Central memory CD8-positive, alpha-beta T cell (primary cell): ENCODE data around the gene ECD.

Experiments
- ATAC-seq: fragments of 150-1000 bp; cut with Tn5 transposase; replicated peaks from 2 replicates; pipeline ENCODE4 v1.10.0; 2022; ENCODE audit warnings: mild to moderate bottlenecking, moderate FRiP score, moderate number of reproducible peaks; ENCODE audit not compliant: poor library complexity, severe bottlenecking; ENCODE audit errors: extremely low read depth
- DNase-seq, 2 donors: peaks; one replicate each; pipeline ENCODE4 v3.0.0; 2021; ENCODE audit warnings: low spot score in 2 of 2
- H3K27ac Mint-ChIP-seq: one replicate; pipeline ENCODE4 v1.8.0; 2022; ENCODE audit warnings: low read depth, mild to moderate bottlenecking, moderate library complexity, mixed read lengths
- H3K27me3 Mint-ChIP-seq: one replicate; pipeline ENCODE4 v1.8.0; 2022; ENCODE audit warnings: mixed read lengths
- H3K36me3 Mint-ChIP-seq: one replicate; pipeline ENCODE4 v1.8.0; 2022; ENCODE audit warnings: mild to moderate bottlenecking, moderate library complexity, mixed read lengths; ENCODE audit not compliant: insufficient read depth
- H3K4me1 Mint-ChIP-seq: one replicate; pipeline ENCODE4 v1.8.0; 2022; ENCODE audit warnings: mixed read lengths
- H3K4me3 Mint-ChIP-seq: one replicate; pipeline ENCODE4 v1.8.0; 2022; ENCODE audit warnings: mild to moderate bottlenecking, moderate library complexity, mixed read lengths
- H3K9me3 Mint-ChIP-seq: one replicate; pipeline ENCODE4 v1.8.0; 2022; ENCODE audit warnings: mixed read lengths

Gene ECD

DNA sequence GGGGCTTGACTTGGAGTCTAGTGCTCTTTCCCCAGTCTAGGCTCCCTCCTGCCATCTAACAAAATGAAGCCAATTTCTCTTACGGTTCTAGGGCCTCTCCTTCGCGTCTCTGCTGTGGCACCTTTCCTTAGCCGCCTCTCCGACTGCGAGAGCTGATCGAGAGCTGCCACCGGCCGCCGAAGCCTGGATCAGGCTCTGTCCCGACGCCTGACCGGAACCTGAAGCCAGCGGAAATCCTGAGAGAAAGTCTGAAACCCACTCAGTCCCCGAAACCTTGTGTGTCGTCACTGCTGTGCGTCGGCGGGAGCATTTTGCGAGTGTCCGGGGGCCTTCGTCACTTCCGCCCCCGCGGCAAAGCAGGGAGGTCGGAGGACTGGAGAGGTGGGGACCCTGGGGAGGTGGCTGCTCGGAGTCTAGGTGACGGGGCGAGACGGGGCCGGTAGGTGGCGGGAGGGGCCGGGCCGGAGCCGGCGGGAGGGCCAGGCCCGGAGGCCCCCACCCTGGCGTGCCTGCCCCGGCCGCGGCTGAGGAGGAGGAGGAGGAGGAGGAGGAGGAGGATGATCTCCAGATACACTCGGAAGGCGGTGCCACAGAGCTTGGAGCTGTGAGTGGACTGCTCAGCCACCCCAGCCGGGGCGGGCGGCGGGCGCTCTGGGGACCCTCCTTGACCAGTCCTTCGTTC, at the start of gene ECD, which contains the start of gene FAM149B1:
Gene ECD (minus strand): TSS at position 226 of the 682 bp plus-strand sequence. CDS start 4,071 bp downstream, outside the sequence.
Gene FAM149B1 (plus strand): TSS at position 337 of the 682 bp plus-strand sequence. CDS start 221 bp downstream, at position 558.
- DNase-seq (peak; percentile 80 to 90), ATAC-seq (peak; percentile 92)
- Mint-ChIP-seq H3K36me3 (peaks cover 26% of the 10 kb centered on the region), H3K9me3 (no peaks in the 10 kb centered on the region), H3K27me3 (no peaks in the 10 kb centered on the region), H3K4me3 (peak within 1 kb of the TSS; percentile 93), H3K27ac (peak within 1 kb of the TSS; percentile 100), H3K4me1 (peaks cover 38% of the 10 kb centered on the region)

GRCh38 chr10:73215749-73216148, 47.9 kb upstream of the ECD start:
- no peaks in the 10 kb centered on the region for H3K4me1 Mint-ChIP-seq
- H3K36me3 Mint-ChIP-seq = peaks cover 9% of the 10 kb centered on the region
- no peaks in the 10 kb centered on the region for H3K27me3 Mint-ChIP-seq
- ATAC-seq (no peak), DNase-seq (no peak)
- no peak overlapping the region for H3K27ac Mint-ChIP-seq
- H3K9me3 Mint-ChIP-seq = no peaks in the 10 kb centered on the region
- H3K4me3 Mint-ChIP-seq = no peak overlapping the region

DNA sequence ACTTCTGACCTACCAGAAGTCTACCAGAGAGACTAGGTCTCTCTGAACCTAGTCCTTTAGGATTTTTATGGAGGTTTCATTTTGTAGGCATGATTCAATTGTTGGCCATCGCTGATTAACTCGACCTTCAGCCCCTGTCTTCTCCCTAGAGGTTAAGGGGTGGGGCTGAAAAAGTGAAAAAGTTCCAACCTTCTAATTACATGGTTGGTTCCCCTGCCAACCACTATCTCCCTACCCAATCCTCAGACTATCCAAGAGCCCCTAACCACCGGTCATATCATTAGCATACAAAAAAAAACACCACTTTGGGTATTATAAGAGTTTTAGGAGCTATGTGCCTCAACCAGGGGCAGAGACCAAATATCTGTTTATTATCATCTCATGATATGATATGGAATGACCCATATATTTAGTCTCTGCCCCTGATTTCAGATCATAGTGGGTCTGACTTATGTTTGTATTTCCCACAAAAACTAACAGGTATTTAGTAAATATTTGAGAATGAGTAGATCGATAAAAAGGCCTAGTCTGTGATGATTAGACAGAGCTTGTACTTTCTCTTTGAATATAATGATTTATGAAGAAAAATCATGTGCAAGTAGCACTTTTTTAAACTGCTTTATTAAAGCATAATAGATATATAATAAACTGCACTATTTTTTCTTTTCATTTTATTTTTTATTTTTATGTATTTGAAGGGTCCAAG, 43.5 kb upstream of the ECD start:
- no peak overlapping the region for H3K4me3 Mint-ChIP-seq
- no peaks in the 10 kb centered on the region for H3K4me1 Mint-ChIP-seq
- peaks cover 11% of the 10 kb centered on the region for H3K36me3 Mint-ChIP-seq
- no peak overlapping the region for H3K27ac Mint-ChIP-seq
- DNase-seq = no peak
- no peak for ATAC-seq
- no peaks in the 10 kb centered on the region for H3K27me3 Mint-ChIP-seq
- H3K9me3 Mint-ChIP-seq = no peaks in the 10 kb centered on the region

DNA sequence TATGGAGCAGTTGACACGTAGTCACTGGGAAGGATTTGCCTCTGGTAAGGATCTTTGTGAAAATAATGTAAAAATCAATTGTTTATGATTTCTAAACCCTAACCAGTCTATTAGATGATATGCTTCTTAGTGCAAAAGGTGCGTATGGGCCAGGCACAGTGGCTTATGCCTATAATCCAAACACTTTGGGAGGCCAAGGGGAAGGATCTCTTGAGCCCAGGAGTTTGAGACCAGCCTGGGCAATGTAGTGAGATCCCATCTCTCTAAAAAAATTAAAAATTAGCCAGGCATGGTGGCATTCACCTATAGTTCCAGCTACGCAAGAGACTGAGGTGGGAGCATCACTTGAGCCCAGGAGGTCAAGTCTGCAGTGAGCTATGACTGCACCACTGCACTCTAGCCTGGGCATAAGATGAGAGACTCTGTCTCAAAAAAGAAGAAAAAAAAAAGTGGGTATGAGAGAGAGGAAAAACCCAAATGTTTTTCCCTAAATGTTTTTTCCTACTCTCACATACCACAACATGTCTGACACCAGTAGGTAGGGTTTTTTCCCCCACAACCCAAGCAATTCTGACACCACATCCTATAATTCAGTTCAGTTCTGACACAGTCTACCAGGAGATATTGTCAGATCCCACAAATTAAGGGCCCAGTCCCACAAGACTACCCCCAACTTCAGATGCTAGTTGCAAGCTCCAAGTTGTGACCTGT, 42.7 kb upstream of the ECD start:
- no peaks in the 10 kb centered on the region for H3K4me1 Mint-ChIP-seq
- peaks cover 8% of the 10 kb centered on the region for H3K36me3 Mint-ChIP-seq

GRCh38 chr10:73209705-73210104, 41.9 kb upstream of the ECD start:
- Mint-ChIP-seq H3K4me1 (no peaks in the 10 kb centered on the region), H3K27ac (no peak overlapping the region), H3K27me3 (no peaks in the 10 kb centered on the region), H3K9me3 (no peaks in the 10 kb centered on the region), H3K4me3 (no peak overlapping the region), H3K36me3 (peaks cover 8% of the 10 kb centered on the region)
- no peak for DNase-seq
- ATAC-seq = no peak

More for the DNA sequence above, 42.7 kb upstream of the ECD start:
- no peak for ATAC-seq
- Mint-ChIP-seq H3K4me3 (no peak overlapping the region), H3K9me3 (no peaks in the 10 kb centered on the region), H3K27ac (no peak overlapping the region), H3K27me3 (no peaks in the 10 kb centered on the region)
- DNase-seq = no peak

DNA sequence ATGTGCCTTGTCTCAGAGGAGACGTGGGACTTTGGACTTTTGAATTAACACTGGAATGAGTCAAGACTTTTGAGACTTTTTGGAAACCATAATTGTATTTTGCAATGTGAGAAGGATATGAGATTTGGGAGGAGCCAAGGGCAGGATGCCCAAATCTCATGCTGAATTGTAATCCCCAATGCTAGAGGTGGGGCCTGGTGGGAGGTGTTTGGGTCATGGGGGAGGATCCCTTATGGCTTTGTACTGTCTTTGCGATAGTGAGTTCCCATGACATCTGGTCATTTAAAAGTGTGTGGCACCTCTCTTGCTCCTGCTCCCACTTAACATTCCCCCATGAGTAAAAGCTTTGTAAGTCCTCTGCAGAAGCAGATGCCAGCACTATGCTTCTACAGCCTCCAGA, 40.1 kb upstream of the ECD start:
- no peaks in the 10 kb centered on the region for H3K9me3 Mint-ChIP-seq
- H3K27ac Mint-ChIP-seq = no peak overlapping the region
- ATAC-seq (no peak), DNase-seq (no peak)
- no peaks in the 10 kb centered on the region for H3K27me3 Mint-ChIP-seq
- H3K36me3 Mint-ChIP-seq = peaks cover 6% of the 10 kb centered on the region
- no peak overlapping the region for H3K4me3 Mint-ChIP-seq
- H3K4me1 Mint-ChIP-seq = no peaks in the 10 kb centered on the region

- H3K27me3 Mint-ChIP-seq = no peaks in the 10 kb centered on the region
- H3K27ac Mint-ChIP-seq = no peak overlapping the region
These were observed 38.6 kb upstream of the ECD start for GRCh38 chr10:73206385-73206784.

GRCh38 chr10:73205890-73206289, 38.1 kb upstream of the ECD start:
- DNase-seq = no peak
- no peaks in the 10 kb centered on the region for H3K27me3 Mint-ChIP-seq
- no peak overlapping the region for H3K4me3 Mint-ChIP-seq
- H3K36me3 Mint-ChIP-seq = peaks cover 6% of the 10 kb centered on the region
- H3K9me3 Mint-ChIP-seq = no peaks in the 10 kb centered on the region
- H3K27ac Mint-ChIP-seq = no peak overlapping the region
- no peak for ATAC-seq
- no peaks in the 10 kb centered on the region for H3K4me1 Mint-ChIP-seq

More at GRCh38 chr10:73206385-73206784, 38.6 kb upstream of the ECD start:
- H3K4me1 Mint-ChIP-seq = no peaks in the 10 kb centered on the region
- no peaks in the 10 kb centered on the region for H3K9me3 Mint-ChIP-seq
- DNase-seq (no peak), ATAC-seq (no peak)
- no peak overlapping the region for H3K4me3 Mint-ChIP-seq
- peaks cover 6% of the 10 kb centered on the region for H3K36me3 Mint-ChIP-seq

- no peak for ATAC-seq
- H3K27ac Mint-ChIP-seq = no peak overlapping the region
- H3K9me3 Mint-ChIP-seq = no peaks in the 10 kb centered on the region
- peaks cover 8% of the 10 kb centered on the region for H3K36me3 Mint-ChIP-seq
- no peak for DNase-seq
- no peaks in the 10 kb centered on the region for H3K4me1 Mint-ChIP-seq
- H3K4me3 Mint-ChIP-seq = no peak overlapping the region
- H3K27me3 Mint-ChIP-seq = no peaks in the 10 kb centered on the region
These were observed 37.3 kb upstream of the ECD start for GRCh38 chr10:73205081-73205480.

DNA sequence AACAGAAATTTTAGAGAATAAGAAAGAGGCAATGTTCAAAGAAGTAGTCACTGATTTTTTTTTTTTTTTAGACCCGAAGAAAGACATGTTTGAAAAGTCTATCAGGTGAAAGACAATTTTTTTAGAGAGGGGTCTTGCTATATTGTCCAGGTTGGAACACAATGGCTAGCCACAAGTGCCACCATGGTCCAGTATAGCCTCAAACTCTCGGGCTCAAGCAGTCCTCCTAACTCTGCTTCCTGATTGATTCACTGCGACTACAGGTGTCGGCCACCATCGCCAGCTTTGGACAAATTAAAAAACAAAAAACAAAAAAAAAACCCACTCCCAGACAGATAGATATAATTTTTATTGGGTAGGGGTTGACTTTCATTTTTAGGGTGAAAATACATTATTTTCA, 22.4 kb upstream of the ECD start:
- Mint-ChIP-seq H3K27ac (no peak overlapping the region), H3K4me1 (no peaks in the 10 kb centered on the region), H3K36me3 (peaks cover 4% of the 10 kb centered on the region), H3K4me3 (no peak overlapping the region), H3K27me3 (no peaks in the 10 kb centered on the region), H3K9me3 (no peaks in the 10 kb centered on the region)
- DNase-seq (no peak), ATAC-seq (no peak)

GRCh38 chr10:73186266-73186665, 18.5 kb upstream of the ECD start:
- Mint-ChIP-seq H3K27ac (no peak overlapping the region), H3K9me3 (no peaks in the 10 kb centered on the region), H3K4me1 (no peaks in the 10 kb centered on the region), H3K36me3 (peaks cover 5% of the 10 kb centered on the region), H3K4me3 (no peak overlapping the region), H3K27me3 (no peaks in the 10 kb centered on the region)
- ATAC-seq = no peak
- no peak for DNase-seq

DNA sequence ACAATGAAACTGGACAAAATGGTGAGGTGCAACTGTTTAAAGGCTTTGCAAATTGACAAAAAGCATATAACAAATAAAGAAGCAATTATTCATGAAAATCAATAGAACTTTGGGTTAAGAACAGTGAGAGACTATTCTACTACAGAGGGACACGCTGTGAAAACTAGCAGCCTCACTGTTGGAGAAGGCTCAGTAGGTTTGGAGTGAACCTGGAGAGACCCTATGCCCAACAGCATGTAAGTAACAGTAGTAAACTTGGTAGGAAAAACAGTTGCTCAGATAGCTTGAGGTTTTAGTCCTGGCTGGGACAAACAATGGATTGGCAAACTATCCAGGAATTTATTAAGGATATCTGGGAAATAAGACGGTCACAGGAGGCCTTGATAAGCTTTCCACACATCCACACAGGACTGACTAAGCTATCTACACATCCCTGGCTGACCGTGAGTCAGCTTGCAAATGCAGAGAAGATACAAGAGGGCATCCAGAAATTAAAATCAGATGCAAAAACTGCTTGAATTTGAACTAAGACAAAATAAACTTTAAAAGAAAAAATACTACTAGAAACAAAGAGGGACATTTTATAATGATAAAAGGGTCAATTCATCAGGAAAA, 16.0 kb upstream of the ECD start:
- DNase-seq (no peak), ATAC-seq (no peak)
- H3K4me3 Mint-ChIP-seq = no peak overlapping the region
- no peaks in the 10 kb centered on the region for H3K9me3 Mint-ChIP-seq
- H3K27ac Mint-ChIP-seq = no peak overlapping the region
- peaks cover 11% of the 10 kb centered on the region for H3K36me3 Mint-ChIP-seq
- H3K4me1 Mint-ChIP-seq = no peaks in the 10 kb centered on the region
- H3K27me3 Mint-ChIP-seq = no peaks in the 10 kb centered on the region
